GM18867 (cell line): Measurements from ENCODE around the gene SOHLH2.

Source experiments
- ATAC-seq: cut with Tn5 transposase; IDR thresholded peaks from one replicate; pipeline ENCODE4 v1.9.1; 2021; ENCODE audit warnings: mild to moderate bottlenecking, moderate library complexity; ENCODE audit not compliant: unreplicated experiment

SOHLH2 gene

DNA sequence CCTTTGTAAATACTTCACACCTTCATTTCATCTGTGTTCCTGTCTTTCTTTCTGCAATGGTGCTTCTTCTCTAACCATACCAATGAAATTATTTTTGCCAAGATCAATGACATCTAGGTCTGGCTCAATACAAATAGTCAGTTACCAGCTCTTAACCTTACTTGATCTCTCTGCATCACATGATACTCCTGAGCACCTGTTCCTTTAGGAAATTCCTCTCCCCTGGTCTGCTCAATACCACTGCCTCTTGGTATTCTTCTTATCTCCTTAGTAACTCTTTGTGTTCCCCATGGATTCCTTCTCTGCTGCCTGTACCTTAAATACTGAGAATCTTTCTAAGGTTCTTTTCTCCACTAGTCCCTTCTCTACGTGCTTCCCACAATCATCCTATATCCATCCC is 25.9 kb downstream of the SOHLH2 start:
- no peak for ATAC-seq

DNA sequence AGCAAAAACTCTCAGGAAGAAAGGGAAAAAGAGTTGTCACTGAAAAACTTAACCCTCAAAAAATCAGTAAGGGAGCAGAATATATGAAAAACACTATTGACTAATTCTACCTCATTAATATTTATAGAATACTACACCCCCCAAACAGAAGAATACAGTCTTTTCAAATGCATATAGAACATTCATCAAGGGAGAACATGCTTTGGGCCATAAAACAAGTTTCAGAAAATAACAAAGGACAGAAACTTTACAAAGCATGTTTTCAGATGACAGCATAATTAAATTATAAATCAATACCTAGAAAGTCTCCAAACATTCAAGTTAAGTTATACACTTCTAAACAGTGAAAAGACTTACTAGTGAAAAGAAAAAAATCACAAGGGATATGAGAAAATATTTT is 30.5 kb downstream of the SOHLH2 start:
- ATAC-seq = no peak

DNA sequence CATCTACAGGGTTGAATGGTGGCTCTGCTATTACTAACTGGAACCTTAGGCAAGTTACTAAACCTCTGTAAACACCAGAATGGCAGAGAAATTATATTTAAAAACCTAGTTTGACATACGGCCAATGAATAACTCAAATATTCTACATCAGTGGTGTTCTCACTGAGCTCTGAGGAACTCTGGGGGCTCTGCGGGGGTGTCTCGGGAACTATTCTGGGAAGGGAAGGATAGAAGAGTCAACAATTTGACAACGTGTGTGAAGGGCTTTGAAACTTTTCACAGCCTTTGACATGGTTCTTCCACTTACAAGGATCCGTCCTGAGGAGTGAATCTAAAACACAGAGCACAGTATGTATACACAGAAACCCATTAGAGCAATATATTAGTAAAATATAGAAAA is 38.7 kb downstream of the SOHLH2 start:
- no peak for ATAC-seq

DNA sequence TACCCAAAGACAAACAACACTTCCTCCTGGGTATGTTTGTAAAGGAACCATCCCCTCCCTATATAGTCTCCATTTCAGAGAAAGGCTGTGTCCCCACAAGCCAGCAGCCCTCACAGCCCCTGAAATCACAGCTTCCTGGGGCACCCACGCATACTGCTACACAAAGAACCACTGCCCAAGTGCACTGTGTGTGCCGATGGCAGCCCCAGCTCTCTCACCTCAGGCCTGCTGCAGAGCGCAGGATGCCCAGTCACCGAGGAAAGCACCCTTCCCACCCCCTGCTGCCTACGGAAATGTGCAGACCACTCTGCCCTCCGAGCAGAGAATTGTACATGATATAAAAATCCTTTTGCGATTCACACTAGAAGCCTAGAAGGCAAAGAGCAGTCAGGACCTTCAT is 39.4 kb downstream of the SOHLH2 start:
- no peak for ATAC-seq

DNA sequence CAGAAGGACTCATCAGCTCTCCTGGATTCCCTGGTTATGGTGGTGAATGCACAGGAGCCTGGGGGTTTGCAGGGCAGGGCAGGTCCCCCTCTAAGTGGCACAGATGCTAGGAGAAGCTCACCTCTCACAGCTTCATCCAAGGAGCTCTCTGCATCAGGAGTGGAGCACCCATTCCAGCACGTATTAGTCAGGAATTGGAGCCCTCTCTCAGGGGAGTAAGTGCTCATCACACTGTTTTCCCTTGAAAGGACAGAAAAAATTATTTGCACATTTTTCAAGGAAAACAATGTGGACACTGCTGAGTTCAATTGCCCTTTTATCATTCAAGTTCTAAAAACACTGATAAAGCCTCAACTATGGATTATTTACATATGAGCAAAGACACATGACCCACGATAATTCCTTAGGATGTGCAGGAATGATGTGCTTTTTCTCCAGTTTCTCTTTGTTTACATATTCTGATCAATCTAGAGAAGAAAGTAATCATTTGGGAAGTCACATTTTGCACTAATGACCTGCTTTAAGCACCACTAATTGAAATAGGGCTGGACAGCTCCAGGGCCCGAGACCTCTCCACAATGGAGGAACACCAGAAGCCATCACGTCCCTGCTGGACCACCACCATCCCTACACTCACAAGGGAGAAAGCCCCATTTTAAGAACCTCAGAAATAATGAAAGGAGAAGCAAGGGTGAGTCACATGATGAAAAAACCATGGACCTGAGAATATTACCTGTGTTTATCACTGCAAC is 40.6 kb downstream of the SOHLH2 start:
- no peak for ATAC-seq

DNA sequence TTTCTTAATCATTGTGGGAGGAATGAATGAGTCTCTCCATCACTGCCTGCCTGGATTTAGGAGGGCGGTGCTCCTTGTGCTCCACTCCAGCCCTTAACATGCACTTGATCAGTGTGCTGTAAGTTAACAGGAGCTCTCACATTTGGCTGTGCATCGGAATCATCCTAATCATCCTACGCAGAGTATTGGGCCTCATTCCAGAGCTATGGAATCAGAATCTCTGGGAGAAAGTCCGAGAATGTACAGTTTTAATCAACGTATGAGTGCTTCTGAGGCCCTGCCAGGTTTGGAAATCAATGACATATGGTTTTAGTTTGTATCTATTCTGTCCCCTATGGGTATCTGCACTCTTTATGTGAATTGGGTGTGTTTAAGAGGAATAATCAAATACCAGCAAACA is 48.3 kb downstream of the SOHLH2 start:
- no peak for ATAC-seq

DNA sequence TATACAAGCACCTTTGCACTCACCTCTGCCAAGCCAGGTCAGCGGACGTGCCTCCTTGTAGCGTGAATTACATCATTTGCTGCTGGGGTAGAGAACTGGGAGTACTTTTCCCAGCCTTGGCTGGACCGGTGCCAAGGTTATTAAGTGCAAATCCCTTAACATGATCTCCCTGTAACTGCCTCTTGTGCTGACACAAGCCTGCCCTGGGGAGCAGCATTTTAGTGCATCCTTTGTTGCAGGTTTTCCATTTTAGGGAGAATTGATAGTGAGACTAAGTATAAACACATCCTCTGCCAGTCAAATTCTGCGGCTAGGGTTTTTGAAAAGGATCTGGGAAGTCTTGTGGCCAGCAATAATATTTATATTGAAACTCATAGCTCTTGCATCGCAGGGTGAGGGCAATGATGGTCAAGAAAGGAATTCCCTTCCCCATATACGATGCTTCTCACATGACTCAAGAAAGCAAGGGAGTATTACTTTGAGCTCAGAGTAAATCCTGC is 50.5 kb downstream of the SOHLH2 start:
- ATAC-seq = no peak

DNA sequence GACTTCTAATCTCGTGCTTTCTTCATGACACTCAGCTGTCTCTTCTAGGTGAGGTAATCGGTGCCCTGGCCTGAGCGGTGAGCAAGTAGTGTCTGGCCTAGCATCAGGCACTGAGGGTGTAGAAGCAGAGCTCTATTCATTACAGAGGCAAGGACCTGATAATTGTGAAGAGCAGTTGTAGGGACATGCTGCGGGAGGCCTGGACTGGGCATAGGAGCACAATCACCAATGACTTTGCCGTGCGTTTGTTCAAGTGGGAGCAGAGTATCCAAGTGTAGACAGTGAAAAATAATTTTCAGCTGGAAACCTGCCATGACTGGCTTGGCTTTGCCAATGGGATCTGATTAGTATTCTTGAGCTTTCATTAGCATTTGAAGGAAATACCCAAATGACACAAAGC is 51.1 kb downstream of the SOHLH2 start:
- no peak for ATAC-seq

DNA sequence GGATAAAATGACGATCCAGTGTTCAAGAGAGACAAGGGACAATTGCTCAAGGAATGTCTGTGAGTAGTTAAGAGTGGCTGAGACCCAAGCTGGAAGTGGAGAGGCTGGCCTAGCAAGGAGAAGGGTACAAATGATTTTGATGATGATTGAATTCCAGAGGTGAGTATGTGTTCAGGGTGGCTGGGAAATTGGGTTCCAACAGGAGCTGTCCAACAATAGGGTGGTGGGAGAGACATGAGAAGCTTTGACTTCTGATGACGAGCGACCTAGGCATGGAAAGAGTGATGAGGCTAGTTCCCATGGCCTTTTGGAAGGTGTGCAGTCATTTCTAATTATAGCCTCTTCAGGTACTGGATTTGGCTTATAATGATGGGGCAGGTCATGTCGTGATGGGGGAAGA is 54.1 kb downstream of the SOHLH2 start:
- no peak for ATAC-seq

DNA sequence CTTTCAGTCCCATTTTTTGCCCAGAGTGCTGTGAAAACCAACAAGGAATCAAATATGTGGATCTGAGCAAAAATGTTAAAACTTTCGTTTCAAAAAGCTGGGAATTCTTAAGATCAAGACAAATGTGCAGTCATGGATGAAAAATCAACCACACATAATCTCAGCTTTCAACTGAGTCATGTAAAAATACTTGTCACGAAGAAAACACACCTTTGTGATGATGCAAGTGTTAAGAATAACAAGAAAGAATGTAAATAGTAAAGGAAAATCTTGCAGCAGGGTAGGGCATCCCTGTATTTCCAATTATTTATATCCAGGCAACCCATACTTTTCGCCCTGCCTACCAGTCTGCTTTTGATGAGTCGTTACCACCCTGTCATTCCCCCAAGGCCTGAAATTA is 55.7 kb downstream of the SOHLH2 start:
- no peak for ATAC-seq

DNA sequence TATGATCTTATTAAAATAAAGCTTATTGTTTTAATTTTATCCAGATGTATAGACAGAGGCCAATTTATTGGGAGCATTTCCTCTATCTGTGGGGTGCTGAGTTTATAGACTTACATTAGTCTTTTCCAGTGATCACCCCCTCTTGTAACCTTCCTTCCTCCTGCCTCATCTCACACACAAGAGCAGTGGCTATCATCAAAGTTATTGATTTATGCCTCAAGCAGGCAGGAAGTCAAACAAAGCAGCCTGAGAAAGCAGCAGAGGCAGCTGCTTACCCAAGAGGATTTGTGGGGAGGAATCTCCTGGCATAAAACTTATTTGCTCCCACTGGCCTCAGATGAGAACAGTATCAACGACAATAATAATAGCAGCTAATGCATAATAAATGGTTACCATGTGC is 56.9 kb downstream of the SOHLH2 start:
- no peak for ATAC-seq

DNA sequence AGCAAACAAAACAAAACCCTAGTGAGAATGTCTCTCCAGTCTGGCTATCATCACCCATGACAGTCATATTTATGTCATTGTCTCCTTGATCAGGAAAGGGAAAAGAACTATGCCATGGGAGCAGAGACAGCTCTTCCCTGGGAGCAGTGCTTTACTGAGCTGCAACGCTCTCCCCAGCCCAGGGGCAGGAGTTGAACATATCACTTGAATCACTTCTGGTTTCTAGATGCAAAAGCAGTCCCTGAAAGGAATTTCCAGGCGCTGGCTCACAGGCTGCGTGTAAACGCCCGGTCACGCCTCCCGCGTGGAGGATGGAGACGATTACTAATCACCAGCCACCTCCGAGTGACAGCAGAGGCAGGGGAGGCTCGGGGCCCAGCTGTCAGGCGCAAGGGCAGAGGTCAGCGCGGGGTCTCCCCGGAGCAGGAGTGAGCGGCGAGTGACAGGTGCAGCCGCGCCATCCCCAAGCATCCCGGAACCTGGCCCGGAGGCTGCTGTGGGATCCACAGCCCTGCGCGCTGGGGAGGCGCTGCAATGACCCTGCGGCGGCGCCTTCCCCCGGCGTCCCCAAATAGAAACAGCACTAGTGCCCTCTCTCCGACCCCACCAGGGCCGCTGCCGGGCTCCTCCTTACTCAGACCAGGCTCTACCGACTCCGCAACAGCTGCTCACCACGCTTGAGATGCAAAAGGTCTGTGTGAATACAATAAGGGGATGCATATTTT is 59.6 kb downstream of the SOHLH2 start:
- no peak for ATAC-seq

DNA sequence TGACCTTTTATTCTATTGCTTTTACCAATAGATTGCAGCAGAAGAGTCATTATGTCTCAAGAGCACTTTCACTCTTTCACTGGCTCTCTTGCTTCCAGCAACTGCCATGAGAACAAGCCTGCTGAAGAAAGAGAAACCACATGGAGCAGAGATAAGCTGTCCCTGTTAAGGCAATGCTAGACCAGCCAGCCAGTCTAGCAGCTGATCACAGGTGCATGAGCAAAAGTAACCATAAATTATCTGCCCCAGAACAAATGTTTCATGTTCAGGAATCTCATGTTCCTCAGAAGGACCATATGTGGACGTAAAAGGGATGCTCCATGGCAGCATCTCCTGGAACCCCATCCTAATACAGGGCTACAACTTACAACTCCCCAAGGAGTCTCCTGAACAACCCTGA is 62.8 kb downstream of the SOHLH2 start:
- no peak for ATAC-seq

DNA sequence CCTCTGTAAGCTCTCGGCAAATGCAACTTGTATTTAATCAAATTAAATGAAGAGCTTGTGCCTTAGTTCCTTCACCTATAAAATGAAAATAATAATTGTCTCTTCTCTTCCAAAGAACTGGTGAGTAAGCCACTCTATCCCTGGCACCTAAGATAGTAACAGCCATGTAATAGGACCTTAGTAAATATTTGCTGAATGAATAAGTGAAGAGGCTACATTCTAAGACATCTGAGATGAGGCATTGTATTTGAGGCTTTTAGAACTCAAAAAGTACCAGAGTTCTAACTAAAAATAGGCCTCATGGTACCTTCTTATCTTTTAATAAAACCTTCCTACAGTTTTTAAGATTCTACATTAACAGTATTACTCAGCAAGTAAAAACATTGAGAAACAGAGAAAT is 65.9 kb downstream of the SOHLH2 start:
- ATAC-seq = no peak

DNA sequence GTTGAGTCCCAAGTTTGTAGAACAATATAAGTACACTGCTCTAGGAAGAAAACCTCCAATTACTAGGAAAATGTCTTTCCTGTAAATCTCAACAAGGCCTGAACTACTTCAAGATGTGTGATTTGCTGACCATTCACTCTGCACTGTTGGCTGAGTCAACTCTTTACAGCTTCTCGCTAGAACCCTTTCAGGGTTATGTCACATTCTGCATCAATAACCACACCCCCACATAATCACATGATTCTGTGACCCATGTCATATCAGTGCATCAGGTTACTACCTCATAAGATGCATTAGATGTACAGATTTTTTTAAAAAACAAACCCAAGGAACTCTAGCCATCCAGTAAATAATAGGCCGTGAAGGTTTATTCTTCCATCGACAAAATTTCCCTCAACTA is 67.0 kb downstream of the SOHLH2 start:
- no peak for ATAC-seq

DNA sequence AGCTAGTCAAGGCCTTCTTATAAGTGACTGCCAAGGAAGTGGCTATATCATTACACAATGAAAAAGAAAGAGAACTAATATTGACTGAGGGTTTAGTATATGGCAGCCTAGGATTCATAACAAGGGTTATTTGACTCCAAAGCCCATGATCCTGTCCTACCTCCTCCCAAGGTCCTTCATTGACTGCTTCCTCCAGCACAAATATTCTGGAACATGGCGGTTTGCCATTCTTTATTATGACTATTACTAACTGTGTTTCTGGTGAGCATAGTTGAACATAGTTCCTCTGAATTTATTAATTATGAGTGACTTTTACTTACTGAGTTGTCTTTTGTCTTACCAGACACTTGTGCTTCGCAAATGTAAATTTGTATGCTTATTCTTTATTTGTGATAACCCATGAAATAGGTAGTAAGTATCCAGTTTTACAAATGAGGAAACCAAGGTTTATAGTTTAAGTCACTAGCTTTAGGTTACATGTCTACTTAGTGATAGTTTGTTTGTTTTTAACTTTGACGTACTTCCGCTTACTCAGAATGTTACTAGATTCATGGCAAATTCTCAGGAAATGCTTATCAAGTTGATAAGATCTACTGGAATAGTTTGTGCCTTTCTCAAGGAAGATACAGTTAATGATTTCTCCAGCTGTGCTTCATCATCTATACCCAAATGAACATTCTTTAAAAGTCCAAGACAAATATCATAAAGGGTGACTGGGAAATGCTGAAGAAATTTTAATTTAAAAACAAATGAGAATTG is 67.7 kb downstream of the SOHLH2 start:
- ATAC-seq = no peak

DNA sequence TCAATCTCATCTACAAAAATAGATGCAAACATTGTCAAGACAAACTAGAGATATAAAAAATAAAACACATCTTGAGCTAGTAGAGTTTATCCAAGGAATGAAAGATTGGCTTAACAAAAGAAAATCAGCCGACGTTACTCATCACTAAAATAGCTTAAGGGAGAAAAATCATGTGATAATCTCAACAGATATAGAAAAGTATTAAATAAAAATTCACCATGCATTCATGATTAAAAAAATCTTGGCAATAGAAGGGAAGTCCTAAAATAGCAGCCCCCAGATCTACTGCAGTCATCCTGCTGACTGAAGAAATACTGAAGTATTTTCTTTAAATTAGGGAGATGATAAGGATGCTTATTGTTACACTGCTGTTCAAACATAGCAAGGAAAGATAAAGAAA is 70.6 kb downstream of the SOHLH2 start:
- ATAC-seq = no peak

DNA sequence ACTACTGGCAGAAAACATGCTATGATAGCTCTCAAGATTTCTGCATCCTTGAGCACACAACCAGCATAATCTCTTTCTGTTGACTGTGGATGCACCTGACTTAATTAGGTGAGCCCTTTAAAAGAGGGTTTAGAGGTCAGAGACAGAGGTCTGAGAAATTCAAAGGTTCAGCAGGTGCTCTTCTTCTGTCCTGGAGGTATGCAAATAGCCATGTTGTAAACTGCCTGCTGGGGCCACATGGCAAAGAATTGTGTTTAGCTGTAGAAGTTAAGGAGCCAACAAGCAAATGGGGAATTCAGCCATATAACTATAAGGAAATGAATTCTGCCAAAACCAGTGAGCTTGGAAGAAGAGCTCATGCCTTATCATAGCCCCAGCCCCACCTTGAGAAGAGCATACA is 71.6 kb downstream of the SOHLH2 start:
- ATAC-seq = no peak

DNA sequence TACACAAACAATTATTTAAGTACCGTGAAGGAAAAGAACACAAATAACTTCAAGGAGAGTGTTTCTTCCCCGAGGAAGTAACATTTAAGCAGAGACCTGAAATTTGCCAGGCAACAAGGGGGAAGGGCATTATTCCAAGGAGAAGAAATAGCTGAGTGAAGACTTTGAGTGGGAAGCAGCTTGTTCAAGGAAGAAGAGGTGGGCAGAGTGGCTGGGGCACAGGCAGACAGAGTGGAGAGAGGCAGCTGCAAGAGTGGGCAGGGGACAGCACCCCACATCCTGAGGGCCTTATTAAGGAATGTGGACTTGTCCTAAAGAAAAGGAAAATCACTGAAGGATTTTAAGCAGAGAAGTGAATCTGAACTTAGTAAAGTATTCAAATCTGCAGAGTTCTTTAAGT is 78.5 kb downstream of the SOHLH2 start:
- ATAC-seq = no peak

DNA sequence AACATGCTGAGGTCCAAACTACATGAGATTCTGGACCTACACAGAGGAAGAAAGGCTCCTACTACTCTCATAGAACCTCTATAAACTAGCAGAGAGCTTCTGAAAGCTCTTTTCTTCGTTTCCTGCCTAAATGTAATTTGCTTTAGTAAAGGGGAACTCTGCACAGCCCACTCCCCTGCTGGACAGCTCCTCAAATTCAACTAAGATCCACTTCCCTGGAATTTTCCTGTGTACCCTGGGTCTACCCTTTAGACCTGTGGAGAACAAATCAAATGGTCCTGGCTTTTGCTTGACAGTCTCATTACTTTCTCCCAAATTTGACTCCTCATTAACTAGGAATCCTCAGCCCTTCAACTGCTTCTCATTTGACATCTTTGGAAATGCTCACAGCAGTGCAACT is 79.7 kb downstream of the SOHLH2 start:
- ATAC-seq = no peak

DNA sequence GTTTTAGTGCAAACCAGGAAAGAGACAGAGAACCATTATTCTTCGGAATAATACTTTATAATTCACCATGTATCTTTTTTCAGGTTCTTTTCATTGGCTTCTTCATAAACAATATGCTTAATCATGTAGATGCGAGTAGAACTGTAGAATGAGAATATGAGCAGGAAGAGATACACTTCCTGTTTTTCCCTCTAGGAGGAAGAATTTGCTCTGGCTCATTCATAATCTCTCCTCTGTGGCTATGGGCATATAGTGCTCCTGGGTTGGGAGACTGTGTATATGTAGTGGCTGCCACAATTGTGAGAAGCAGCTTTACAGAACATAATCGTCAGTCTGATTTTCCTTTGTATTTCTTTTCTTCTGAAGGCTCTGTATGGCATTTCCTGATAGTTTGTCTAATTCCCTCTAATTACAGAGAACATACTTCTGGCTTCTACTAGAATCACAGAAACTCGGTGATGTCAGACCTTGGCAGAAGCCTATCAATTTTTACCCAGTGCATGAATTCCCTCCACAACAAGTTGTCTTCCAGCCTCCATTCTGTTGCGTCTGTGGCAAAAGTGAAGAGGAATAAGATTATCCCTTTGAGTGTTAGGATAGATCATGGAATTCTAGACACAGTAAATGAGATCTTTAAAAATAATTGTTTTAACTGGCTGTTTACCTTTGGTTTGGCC is 80.3 kb downstream of the SOHLH2 start:
- no peak for ATAC-seq
